ENCODE measurements around the gene ZNF280A.

The ZNF280A gene

DNA sequence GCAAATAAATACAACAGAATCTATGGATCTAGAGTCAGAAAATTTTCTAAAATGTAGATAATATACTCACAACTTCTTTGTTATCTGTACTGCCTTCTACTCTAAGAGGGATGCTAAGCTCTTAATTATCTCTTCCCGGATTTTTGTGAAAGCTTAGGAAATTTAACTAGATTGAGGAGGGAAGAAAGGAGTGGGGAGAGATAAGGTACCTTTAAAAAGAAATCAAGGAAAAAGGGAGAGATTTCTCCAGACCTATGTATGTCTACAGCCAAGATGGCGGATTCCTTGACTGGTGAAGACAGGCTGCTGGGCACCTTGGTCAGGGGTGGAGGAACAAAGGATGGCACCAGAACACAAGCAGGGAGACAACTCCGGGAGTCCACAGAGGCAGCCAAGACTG, 34.5 kb downstream of the ZNF280A start:
- no peak for ATAC-seq (ENCODE audit: low read depth)
- Histone ChIP-seq H3K27ac (ENCODE audit: poor library complexity, severe bottlenecking) (no peak overlapping the region), H3K4me1 (ENCODE audit: insufficient read depth, poor library complexity, severe bottlenecking) (no peaks in the 10 kb centered on the region), H3K9me3 (ENCODE audit: severe bottlenecking) (peaks cover 3% of the 10 kb centered on the region), H3K4me3 (ENCODE audit: severe bottlenecking) (no peak overlapping the region), H3K27me3 (ENCODE audit: insufficient read depth, poor library complexity, severe bottlenecking) (no peaks in the 10 kb centered on the region), H3K36me3 (ENCODE audit: low read depth) (peaks cover 14% of the 10 kb centered on the region)
- TF ChIP-seq, protein P1, sequence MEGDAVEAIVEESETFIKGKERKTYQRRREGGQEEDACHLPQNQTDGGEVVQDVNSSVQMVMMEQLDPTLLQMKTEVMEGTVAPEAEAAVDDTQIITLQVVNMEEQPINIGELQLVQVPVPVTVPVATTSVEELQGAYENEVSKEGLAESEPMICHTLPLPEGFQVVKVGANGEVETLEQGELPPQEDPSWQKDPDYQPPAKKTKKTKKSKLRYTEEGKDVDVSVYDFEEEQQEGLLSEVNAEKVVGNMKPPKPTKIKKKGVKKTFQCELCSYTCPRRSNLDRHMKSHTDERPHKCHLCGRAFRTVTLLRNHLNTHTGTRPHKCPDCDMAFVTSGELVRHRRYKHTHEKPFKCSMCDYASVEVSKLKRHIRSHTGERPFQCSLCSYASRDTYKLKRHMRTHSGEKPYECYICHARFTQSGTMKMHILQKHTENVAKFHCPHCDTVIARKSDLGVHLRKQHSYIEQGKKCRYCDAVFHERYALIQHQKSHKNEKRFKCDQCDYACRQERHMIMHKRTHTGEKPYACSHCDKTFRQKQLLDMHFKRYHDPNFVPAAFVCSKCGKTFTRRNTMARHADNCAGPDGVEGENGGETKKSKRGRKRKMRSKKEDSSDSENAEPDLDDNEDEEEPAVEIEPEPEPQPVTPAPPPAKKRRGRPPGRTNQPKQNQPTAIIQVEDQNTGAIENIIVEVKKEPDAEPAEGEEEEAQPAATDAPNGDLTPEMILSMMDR (IDR thresholded peaks at IDR 0.05; ENCODE audit: poor library complexity, severe bottlenecking) = no peak
- no peak for DNase-seq (ENCODE audit: low spot score)

DNA sequence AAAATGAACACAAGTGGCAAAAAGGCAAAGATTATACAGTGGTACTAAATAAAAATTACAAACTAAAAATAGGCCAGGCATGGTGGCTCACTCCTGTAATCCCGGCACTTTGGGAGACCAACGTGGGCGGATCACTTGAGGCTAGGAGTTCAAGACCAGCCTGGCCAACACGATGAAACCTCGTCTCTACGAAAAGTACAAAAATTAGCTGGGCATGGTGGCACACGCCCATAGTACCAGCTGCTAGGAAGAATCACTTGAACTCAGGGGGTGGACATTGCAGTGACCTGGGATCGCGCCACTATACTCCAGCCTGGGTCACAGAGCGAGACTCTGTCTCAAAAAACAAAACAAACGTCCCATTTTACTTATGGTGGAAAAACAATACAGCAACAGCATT, 36.0 kb downstream of the ZNF280A start:
- peaks cover 3% of the 10 kb centered on the region for H3K9me3 ChIP-seq (ENCODE audit: severe bottlenecking)
- DNase-seq (ENCODE audit: low spot score) = no peak
- H3K27me3 ChIP-seq (ENCODE audit: insufficient read depth, poor library complexity, severe bottlenecking) = no peaks in the 10 kb centered on the region
- TF ChIP-seq, protein P1 (IDR thresholded peaks at IDR 0.05; ENCODE audit: poor library complexity, severe bottlenecking) = no peak
- no peak overlapping the region for H3K4me3 ChIP-seq (ENCODE audit: severe bottlenecking)
- no peaks in the 10 kb centered on the region for H3K4me1 ChIP-seq (ENCODE audit: insufficient read depth, poor library complexity, severe bottlenecking)
- H3K36me3 ChIP-seq (ENCODE audit: low read depth) = peaks cover 9% of the 10 kb centered on the region
- no peak overlapping the region for H3K27ac ChIP-seq (ENCODE audit: poor library complexity, severe bottlenecking)
- ATAC-seq (ENCODE audit: low read depth) = no peak

DNA sequence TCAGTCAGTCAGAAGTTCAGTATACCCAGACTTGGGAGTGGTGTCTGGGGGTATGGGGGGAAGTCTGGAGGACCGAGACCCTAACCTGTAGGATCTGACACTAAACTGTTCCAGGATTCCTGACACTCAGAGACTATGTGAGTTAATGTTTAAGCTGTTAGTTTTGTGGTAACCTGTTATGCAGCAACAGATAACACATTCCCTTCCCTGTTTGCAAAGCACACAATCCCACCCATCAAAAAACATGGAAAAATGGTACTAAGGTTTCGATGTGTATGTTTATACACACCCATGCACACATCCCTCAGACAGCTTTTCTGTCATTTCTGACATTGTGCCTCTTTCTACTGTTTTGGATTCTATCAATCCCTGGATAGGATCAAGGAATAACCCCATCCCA, 39.1 kb downstream of the ZNF280A start:
- no peak for DNase-seq (ENCODE audit: low spot score)
- Histone ChIP-seq H3K4me1 (ENCODE audit: insufficient read depth, poor library complexity, severe bottlenecking) (no peaks in the 10 kb centered on the region), H3K27ac (ENCODE audit: poor library complexity, severe bottlenecking) (no peak overlapping the region), H3K36me3 (ENCODE audit: low read depth) (no peaks in the 10 kb centered on the region), H3K9me3 (ENCODE audit: severe bottlenecking) (peaks cover 6% of the 10 kb centered on the region), H3K4me3 (ENCODE audit: severe bottlenecking) (no peak overlapping the region), H3K27me3 (ENCODE audit: insufficient read depth, poor library complexity, severe bottlenecking) (no peaks in the 10 kb centered on the region)
- ATAC-seq (ENCODE audit: low read depth) = no peak
- TF ChIP-seq, protein P1 (IDR thresholded peaks at IDR 0.05; ENCODE audit: poor library complexity, severe bottlenecking) = no peak

DNA sequence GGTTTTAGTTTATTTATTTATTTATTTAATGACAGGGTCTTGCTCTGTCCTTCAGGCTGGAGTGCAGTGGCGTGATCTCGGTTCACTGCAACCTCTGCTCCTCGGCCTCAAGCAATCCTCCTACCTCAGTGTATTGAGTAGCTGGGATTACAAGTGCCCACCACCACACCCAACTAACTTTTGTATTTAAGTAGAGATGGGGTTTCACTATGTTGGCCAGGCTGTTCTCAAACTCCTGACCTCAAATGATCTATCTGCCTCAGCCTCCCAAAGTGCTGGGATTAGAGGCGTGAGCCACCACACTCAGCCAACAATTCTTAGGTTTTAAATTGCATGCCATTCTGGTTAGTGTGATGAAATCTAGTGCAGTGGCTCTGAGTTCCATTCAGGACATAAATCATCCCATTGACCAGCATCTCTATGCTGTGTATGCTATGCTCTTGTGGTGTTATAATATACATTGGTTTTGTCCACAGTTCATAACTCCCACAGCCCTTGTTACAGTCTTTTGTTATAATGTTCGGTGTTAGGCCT, 40.0 kb downstream of the ZNF280A start:
- H3K36me3 ChIP-seq (ENCODE audit: low read depth) = no peaks in the 10 kb centered on the region
- no peaks in the 10 kb centered on the region for H3K27me3 ChIP-seq (ENCODE audit: insufficient read depth, poor library complexity, severe bottlenecking)
- no peak overlapping the region for H3K4me3 ChIP-seq (ENCODE audit: severe bottlenecking)
- no peak overlapping the region for H3K27ac ChIP-seq (ENCODE audit: poor library complexity, severe bottlenecking)
- TF ChIP-seq, protein P1 (IDR thresholded peaks at IDR 0.05; ENCODE audit: poor library complexity, severe bottlenecking) = no peak
- no peak for ATAC-seq (ENCODE audit: low read depth)
- H3K4me1 ChIP-seq (ENCODE audit: insufficient read depth, poor library complexity, severe bottlenecking) = no peaks in the 10 kb centered on the region
- no peak for DNase-seq (ENCODE audit: low spot score)
- H3K9me3 ChIP-seq (ENCODE audit: severe bottlenecking) = peaks cover 6% of the 10 kb centered on the region

DNA sequence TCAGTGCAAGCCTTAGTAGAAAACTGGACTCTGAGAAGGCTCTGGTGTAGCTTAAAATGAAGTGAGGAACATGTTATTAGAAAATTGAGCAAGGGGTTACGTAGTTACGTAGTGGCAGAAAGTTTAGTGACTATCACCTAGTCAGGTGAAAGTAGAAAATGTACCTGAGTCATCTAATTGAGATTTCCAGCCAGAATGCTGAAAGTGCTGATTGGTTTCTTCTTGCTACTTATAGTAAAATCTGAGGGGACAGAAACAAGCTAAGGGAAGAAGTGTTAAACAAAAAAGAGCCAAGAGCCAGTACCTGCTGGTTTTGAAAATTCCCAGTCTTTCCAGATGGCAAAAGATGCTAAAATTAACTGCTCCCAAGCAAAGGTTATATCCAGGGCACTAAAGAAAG, 41.0 kb downstream of the ZNF280A start:
- TF ChIP-seq, protein P1 (IDR thresholded peaks at IDR 0.05; ENCODE audit: poor library complexity, severe bottlenecking) = no peak

More for the DNA sequence above, 41.0 kb downstream of the ZNF280A start:
- H3K27ac ChIP-seq (ENCODE audit: poor library complexity, severe bottlenecking) = no peak overlapping the region
- DNase-seq (ENCODE audit: low spot score) (no peak), ATAC-seq (ENCODE audit: low read depth) (no peak)
- H3K27me3 ChIP-seq (ENCODE audit: insufficient read depth, poor library complexity, severe bottlenecking) = no peaks in the 10 kb centered on the region
- H3K36me3 ChIP-seq (ENCODE audit: low read depth) = no peaks in the 10 kb centered on the region
- peaks cover 12% of the 10 kb centered on the region for H3K9me3 ChIP-seq (ENCODE audit: severe bottlenecking)
- H3K4me1 ChIP-seq (ENCODE audit: insufficient read depth, poor library complexity, severe bottlenecking) = no peaks in the 10 kb centered on the region
- H3K4me3 ChIP-seq (ENCODE audit: severe bottlenecking) = no peak overlapping the region
